Stimulated activated CD4-positive, alpha-beta T cell treated with anti-CD3 and anti-CD28 coated beads, Interleukin-4, amount 100 ng/mL, for 1 hour (primary cell): Measurements from ENCODE around the gene GANC.

Experiments used
- DNase-seq: peaks from one replicate; pipeline ENCODE4 v3.0.0-alpha.2; 2020

The GANC gene

GRCh38 chr15:42352401-42352800 is 79.4 kb downstream of the GANC start:
- no peak for DNase-seq

- DNase-seq, result no peak
Measured at GRCh38 chr15:42353061-42353460, 80.1 kb downstream of the GANC start.

GRCh38 chr15:42354824-42355223 is 81.8 kb downstream of the GANC start:
- no peak for DNase-seq

- DNase-seq, result no peak
Measured at GRCh38 chr15:42355291-42355690, 82.3 kb downstream of the GANC start.

GRCh38 chr15:42356851-42357250 is 83.8 kb downstream of the GANC start:
- DNase-seq, result no peak

- no peak for DNase-seq
Measured at GRCh38 chr15:42358141-42358540, 85.1 kb downstream of the GANC start.

GRCh38 chr15:42359249-42359648 is 86.2 kb downstream of the GANC start, which contains the start of gene CAPN3:
TSS of gene CAPN3 (plus strand) at chr15:42359501. CDS start at chr15:42359806, 305 bp downstream.
- DNase-seq, result no peak

- no peak for DNase-seq
Measured at GRCh38 chr15:42359985-42360384, 87.0 kb downstream of the GANC start.

- no peak for DNase-seq
Measured at GRCh38 chr15:42360535-42361112, 87.6 kb downstream of the GANC start.

- DNase-seq, result no peak
Measured at GRCh38 chr15:42363487-42363886, 90.5 kb downstream of the GANC start.

- DNase-seq, result no peak
Measured at GRCh38 chr15:42363942-42364341, 90.9 kb downstream of the GANC start.

- DNase-seq, result no peak
Measured at GRCh38 chr15:42364529-42364928, 91.5 kb downstream of the GANC start.

- no peak for DNase-seq
Measured at GRCh38 chr15:42365921-42366550, 93.0 kb downstream of the GANC start.

- DNase-seq, result no peak
Measured at GRCh38 chr15:42367041-42367440, 94.0 kb downstream of the GANC start.

- no peak for DNase-seq
Measured at GRCh38 chr15:42368096-42368495, 95.1 kb downstream of the GANC start.

- no peak for DNase-seq
Measured at GRCh38 chr15:42371096-42371495, 98.1 kb downstream of the GANC start.

- no peak for DNase-seq
Measured at GRCh38 chr15:42373274-42373673, 100.3 kb downstream of the GANC start.

GRCh38 chr15:42373936-42374335 is 100.9 kb downstream of the GANC start:
- no peak for DNase-seq

GRCh38 chr15:42374810-42375209 is 101.8 kb downstream of the GANC start:
- no peak for DNase-seq

- DNase-seq, result no peak
Measured at GRCh38 chr15:42375252-42375651, 102.3 kb downstream of the GANC start.

- no peak for DNase-seq
Measured at GRCh38 chr15:42375941-42376340, 102.9 kb downstream of the GANC start.

- no peak for DNase-seq
Measured at GRCh38 chr15:42378011-42378410, 105.0 kb downstream of the GANC start.

GRCh38 chr15:42384597-42384996 is 111.6 kb downstream of the GANC start:
- no peak for DNase-seq

- no peak for DNase-seq
Measured at GRCh38 chr15:42385206-42385979, 112.4 kb downstream of the GANC start.
